BJ (cell line): ENCODE data around the gene DAZL. TPM values are rescaled to one million over a fixed set of nuclear protein-coding genes. Genes with fewer than 3 reads are reported as not detected.

Experiments
- CTCF ChIA-PET: fragments of 350-600 bp; formaldehyde crosslinking; extraction: SDS; loops from one replicate; lab custom pipeline; 2021; ENCODE audit warnings: antibody characterized with exemption, inconsistent platforms; lab: Yijun Ruan, JAX
- POLR2A ChIA-PET: fragments of 300-600 bp; sonication (Branson Sonifier 250); formaldehyde crosslinking; extraction: SDS; loops from one replicate; lab custom pipeline; 2021; ENCODE audit warnings: antibody characterized with exemption; lab: Charles Lee
- DNase-seq: peaks from one replicate; pipeline ENCODE4 v3.0.0-alpha.2; 2011; ENCODE audit warnings: low read depth
- H3K27me3 ChIP-seq: 2 replicates; pipeline ENCODE4 v1.6.0; 2011; ENCODE audit warnings: low read length; ENCODE audit not compliant: control insufficient read depth, insufficient read depth
- H3K36me3 ChIP-seq: 2 replicates; pipeline ENCODE4 v1.5.1; 2011; ENCODE audit warnings: low read length; ENCODE audit not compliant: control insufficient read depth, insufficient read depth
- H3K4me3 ChIP-seq: 2 replicates; pipeline ENCODE4 v1.5.1; 2011; ENCODE audit warnings: low read depth, mild to moderate bottlenecking, control low read depth, low read length
- CTCF ChIP-seq: IDR thresholded peaks from 2 replicates; pipeline ENCODE4 v1.5.1; 2011; ENCODE audit warnings: low read depth, mild to moderate bottlenecking, control low read depth, inconsistent platforms, low read length, moderate library complexity; ENCODE audit not compliant: insufficient read depth
- polyA plus RNA-seq: library from polyadenylated mRNA; depleted of rRNA; stranded (reverse); fragments of >200 nt; gene quantifications from 2 replicates; pipeline ENCODE4 v1.2.3, GENCODE V29; 2011

Gene DAZL
- polyA plus RNA-seq, 1 experiment = not detected

GRCh38 chr3:16614033-16615031, 9.1 kb upstream of the DAZL start:
- Histone ChIP-seq H3K4me3 (no peak overlapping the region), H3K36me3 (no peaks in the 10 kb centered on the region), H3K27me3 (no peaks in the 10 kb centered on the region)
- CTCF ChIA-PET = interaction anchor here (1.3 kb wide), 1 partner anchor 271 kb away, joined by 3 read pairs; no protein-coding TSS in a partner anchor
- TF ChIP-seq CTCF = no peak
- no peak for DNase-seq
- POLR2A ChIA-PET = no interaction called here

- Histone ChIP-seq H3K36me3 (no peaks in the 10 kb centered on the region), H3K27me3 (no peaks in the 10 kb centered on the region), H3K4me3 (no peak overlapping the region)
- POLR2A ChIA-PET = no interaction called here
- DNase-seq = peak; percentile 4
- CTCF ChIA-PET = interaction anchor here (1.4 to 2.2 kb wide), 3 partner anchors 9 to 274 kb away, joined by 3 to 10 read pairs (median 6); no protein-coding TSS in a partner anchor
- no peak for TF ChIP-seq CTCF
These were observed 4.8 kb upstream of the DAZL start for GRCh38 chr3:16609927-16610580.

- DNase-seq = no peak
- Histone ChIP-seq H3K4me3 (no peak overlapping the region), H3K36me3 (no peaks in the 10 kb centered on the region), H3K27me3 (no peaks in the 10 kb centered on the region)
- CTCF ChIA-PET = interaction anchor here (2.2 kb wide), 1 partner anchor 10 kb away, joined by 6 read pairs; no protein-coding TSS in a partner anchor
- no peak for TF ChIP-seq CTCF
- POLR2A ChIA-PET = no interaction called here
These were observed 3.6 kb upstream of the DAZL start for GRCh38 chr3:16608816-16609215.

GRCh38 chr3:16607718-16608117, 2.5 kb upstream of the DAZL start:
- CTCF ChIA-PET = no interaction called here
- no peak for DNase-seq
- POLR2A ChIA-PET = no interaction called here
- no peak for TF ChIP-seq CTCF
- Histone ChIP-seq H3K27me3 (no peaks in the 10 kb centered on the region), H3K36me3 (no peaks in the 10 kb centered on the region), H3K4me3 (no peak overlapping the region)

GRCh38 chr3:16606398-16606797, 1.2 kb upstream of the DAZL start:
- DNase-seq = no peak
- ChIA-PET POLR2A (interaction anchor here (0.9 kb wide), 1 partner anchor 290 kb away, joined by 3 read pairs; no protein-coding TSS in a partner anchor), CTCF (no interaction called here)
- no peaks in the 10 kb centered on the region for H3K36me3 ChIP-seq
- TF ChIP-seq CTCF = no peak
- H3K27me3 ChIP-seq = no peaks in the 10 kb centered on the region
- H3K4me3 ChIP-seq = no peak overlapping the region
